ENCODE data around the gene THAP4.

THAP4 gene

GRCh38 chr2:241540401-241540770 lies 96.6 kb downstream of the THAP4 start:
- no peak for DNase-seq (ENCODE audit: extremely low read depth, low read depth)
- TF ChIP-seq CTCF (IDR thresholded peaks at IDR 0.05; ENCODE audit: low read depth, low read length), result no peak

GRCh38 chr2:241539616-241540374 lies 97.2 kb downstream of the THAP4 start:
- TF ChIP-seq CTCF (IDR thresholded peaks at IDR 0.05; ENCODE audit: low read depth, low read length), result no peak
- DNase-seq (ENCODE audit: extremely low read depth, low read depth), result no peak

GRCh38 chr2:241538838-241539615 lies 97.9 kb downstream of the THAP4 start:
- TF ChIP-seq CTCF (IDR thresholded peaks at IDR 0.05; ENCODE audit: low read depth, low read length), result no peak
- no peak for DNase-seq (ENCODE audit: extremely low read depth, low read depth)

- no peak for TF ChIP-seq CTCF (IDR thresholded peaks at IDR 0.05; ENCODE audit: low read depth, low read length)
- DNase-seq (ENCODE audit: extremely low read depth, low read depth), result no peak
These were observed 100.9 kb downstream of the THAP4 start for GRCh38 chr2:241535871-241536655.

- DNase-seq (ENCODE audit: extremely low read depth, low read depth), result no peak
These were observed 102.1 kb downstream of the THAP4 start for GRCh38 chr2:241534701-241535375.

More at GRCh38 chr2:241534701-241535375, 102.1 kb downstream of the THAP4 start:
- no peak for TF ChIP-seq CTCF (IDR thresholded peaks at IDR 0.05; ENCODE audit: low read depth, low read length)

All from AG09319 (cell line).